Choroid plexus epithelial cell (primary cell): ENCODE results near the gene PPP1R12B.
"Not testable (repeated sequence)": the region's sequence is repeated elsewhere in the genome, so short reads cannot be mapped to it uniquely, and the experiment has no call there.

Experiments
- DNase-seq: peaks from one replicate; pipeline ENCODE4 v3.0.0-alpha.2; 2010; ENCODE audit warnings: low read depth
- H3K4me3 ChIP-seq: 2 replicates; pipeline ENCODE4 v1.5.1; 2011; ENCODE audit warnings: low read depth, mild to moderate bottlenecking, control low read depth, low read length, moderate library complexity
- TF ChIP-seq, protein P1 (sequence below): conservative IDR thresholded peaks from 2 replicates; pipeline ENCODE4 v1.5.1; 2011; ENCODE audit warnings: low read depth, mild to moderate bottlenecking, control low read depth, inconsistent platforms, low read length, moderate library complexity

The PPP1R12B gene

GRCh38 chr1:202578565-202578964 is 230.1 kb downstream of the PPP1R12B start:
- H3K4me3 ChIP-seq = no peak overlapping the region
- TF ChIP-seq, protein P1, sequence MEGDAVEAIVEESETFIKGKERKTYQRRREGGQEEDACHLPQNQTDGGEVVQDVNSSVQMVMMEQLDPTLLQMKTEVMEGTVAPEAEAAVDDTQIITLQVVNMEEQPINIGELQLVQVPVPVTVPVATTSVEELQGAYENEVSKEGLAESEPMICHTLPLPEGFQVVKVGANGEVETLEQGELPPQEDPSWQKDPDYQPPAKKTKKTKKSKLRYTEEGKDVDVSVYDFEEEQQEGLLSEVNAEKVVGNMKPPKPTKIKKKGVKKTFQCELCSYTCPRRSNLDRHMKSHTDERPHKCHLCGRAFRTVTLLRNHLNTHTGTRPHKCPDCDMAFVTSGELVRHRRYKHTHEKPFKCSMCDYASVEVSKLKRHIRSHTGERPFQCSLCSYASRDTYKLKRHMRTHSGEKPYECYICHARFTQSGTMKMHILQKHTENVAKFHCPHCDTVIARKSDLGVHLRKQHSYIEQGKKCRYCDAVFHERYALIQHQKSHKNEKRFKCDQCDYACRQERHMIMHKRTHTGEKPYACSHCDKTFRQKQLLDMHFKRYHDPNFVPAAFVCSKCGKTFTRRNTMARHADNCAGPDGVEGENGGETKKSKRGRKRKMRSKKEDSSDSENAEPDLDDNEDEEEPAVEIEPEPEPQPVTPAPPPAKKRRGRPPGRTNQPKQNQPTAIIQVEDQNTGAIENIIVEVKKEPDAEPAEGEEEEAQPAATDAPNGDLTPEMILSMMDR = no peak
- DNase-seq = peak; percentile 44

- TF ChIP-seq, protein P1 = no peak
- peak; percentile 97 for DNase-seq
- H3K4me3 ChIP-seq = no peak overlapping the region
Observed at GRCh38 chr1:202579806-202580205, 231.3 kb downstream of the PPP1R12B start.

GRCh38 chr1:202580619-202581018 is 232.1 kb downstream of the PPP1R12B start:
- no peak for DNase-seq

GRCh38 chr1:202582350-202582749 is 233.9 kb downstream of the PPP1R12B start:
- not testable (repeated sequence) for H3K4me3 ChIP-seq

More at GRCh38 chr1:202580619-202581018, 232.1 kb downstream of the PPP1R12B start:
- no peak overlapping the region for H3K4me3 ChIP-seq
- TF ChIP-seq, protein P1 = no peak

GRCh38 chr1:202584707-202585589 is 236.4 kb downstream of the PPP1R12B start:
- TF ChIP-seq, protein P1 = no peak
- no peak overlapping the region for H3K4me3 ChIP-seq
- DNase-seq = peak; percentile 34

More at GRCh38 chr1:202582350-202582749, 233.9 kb downstream of the PPP1R12B start:
- not testable (repeated sequence) for DNase-seq

GRCh38 chr1:202585590-202585933 is 237.1 kb downstream of the PPP1R12B start:
- DNase-seq = no peak
- TF ChIP-seq, protein P1 = no peak
- H3K4me3 ChIP-seq = no peak overlapping the region

DNA sequence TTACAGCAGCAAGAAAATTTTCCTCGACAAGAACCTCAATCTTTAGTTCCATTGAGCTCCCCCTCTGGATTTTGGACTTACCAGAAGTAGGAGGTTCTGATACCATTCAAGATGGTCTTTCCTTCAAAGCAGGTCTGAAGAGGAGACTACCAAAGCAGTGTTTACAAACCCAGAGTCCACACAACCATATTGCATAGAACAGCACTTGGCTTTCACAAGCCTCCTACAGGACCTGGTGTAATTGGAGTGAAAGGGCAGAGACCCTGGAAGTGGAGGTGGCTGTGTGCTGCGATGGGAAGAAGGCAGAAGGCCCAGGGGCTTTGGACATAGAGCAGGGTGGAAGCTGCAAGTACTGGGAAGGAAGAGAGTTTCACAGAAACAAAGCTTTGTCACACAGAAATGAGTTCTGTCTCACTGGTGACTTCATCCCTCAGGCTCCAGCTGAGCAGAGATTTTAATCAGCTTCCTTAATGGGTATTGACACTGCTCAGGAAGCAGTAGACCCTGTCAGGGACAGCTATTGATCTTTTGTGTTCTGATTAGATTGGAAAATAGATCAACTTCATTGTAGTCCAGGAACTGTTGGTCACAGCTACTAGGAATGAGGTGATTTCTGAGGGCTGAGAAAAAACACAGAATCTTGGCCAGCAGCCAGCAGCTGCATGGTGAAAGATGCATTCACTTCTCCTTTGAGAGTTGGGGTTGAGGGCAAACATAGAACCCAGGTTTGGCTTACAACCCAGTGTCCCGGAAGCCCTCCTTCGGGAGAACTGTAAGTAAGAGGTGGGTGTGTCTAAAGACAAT is 237.7 kb downstream of the PPP1R12B start:
- DNase-seq = peak; percentile 70
- TF ChIP-seq, protein P1 = no peak
- H3K4me3 ChIP-seq = no peak overlapping the region
